K562 (cell line): ENCODE measurements around the gene CHAF1A. TPM values are rescaled to one million over a fixed set of nuclear protein-coding genes. Genes with fewer than 3 reads are reported as not detected.

Experiments
- ATF1 ChIP-seq, 2 experiments: fragments of 450-650 bp in 1 of 2; IDR thresholded peaks; 2 replicates each; pipeline ENCODE4 v1.6.1; 2016; ENCODE audit warnings: missing compliant biosample characterization in 1 of 2, missing genetic modification characterization in 1 of 2
- CHD1 ChIP-seq: fragments of 200-600 bp; sonication (generic); IDR thresholded peaks from one replicate; pipeline ENCODE4 v1.6.1; 2012; ENCODE audit warnings: mild to moderate bottlenecking, moderate library complexity, low read length, inconsistent platforms
- ETS2 ChIP-seq: IDR thresholded peaks from 2 replicates; pipeline ENCODE4 v1.6.1; 2016; ENCODE audit warnings: borderline replicate concordance, missing genetic modification characterization, mild to moderate bottlenecking, moderate library complexity, missing compliant biosample characterization; ENCODE audit not compliant: poor library complexity, severe bottlenecking
- GABPA ChIP-seq: fragments of 200-800 bp; sonication (Bioruptor generic); conservative IDR thresholded peaks from 2 replicates; pipeline ENCODE4 v1.6.1; 2016; ENCODE audit warnings: low read depth, missing genetic modification characterization, missing compliant biosample characterization
- KLF16 ChIP-seq: IDR thresholded peaks from 2 replicates; pipeline ENCODE4 v1.6.1; 2016; ENCODE audit warnings: antibody characterized with exemption
- MIER1 ChIP-seq: fragments of 450-650 bp; IDR thresholded peaks from 2 replicates; pipeline ENCODE4 v1.6.1; 2016; ENCODE audit warnings: antibody characterized with exemption, mild to moderate bottlenecking, low read depth
- POLR2G ChIP-seq: fragments of 200-400 bp; formaldehyde crosslinking; IDR thresholded peaks from 2 replicates; pipeline ENCODE4 v1.6.1; 2017; ENCODE audit warnings: low read depth, mild to moderate bottlenecking, antibody characterized with exemption, low read length, moderate library complexity
- SIN3A ChIP-seq, 2 experiments: fragments of 150-350 bp in 1 of 2; IDR thresholded peaks; 2 replicates each; pipeline ENCODE4 v1.6.1; 2011 to 2016; ENCODE audit warnings: borderline replicate concordance in 2 of 2, low read depth in 2 of 2, low read length in 2 of 2, mild to moderate bottlenecking in 2 of 2, moderate library complexity in 2 of 2; ENCODE audit not compliant: control insufficient read depth in 1 of 2
- ZBTB1 ChIP-seq: sonication (generic); formaldehyde crosslinking; IDR thresholded peaks from 2 replicates; pipeline ENCODE4 v1.8.1; 2023; ENCODE audit warnings: missing genetic modification reagents, low read depth, mild to moderate bottlenecking, borderline replicate concordance
- ZBTB8A ChIP-seq: fragments of 450-650 bp; IDR thresholded peaks from 2 replicates; pipeline ENCODE4 v1.6.1; 2018; ENCODE audit warnings: mild to moderate bottlenecking, moderate library complexity; ENCODE audit not compliant: partially characterized antibody
- ZFX ChIP-seq: sonication (generic); formaldehyde crosslinking; IDR thresholded peaks from 2 replicates; pipeline ENCODE4 v1.8.0; 2022; ENCODE audit warnings: mild to moderate bottlenecking, missing genetic modification reagents, moderate library complexity
- polyA plus RNA-seq, 8 experiments: library from polyadenylated mRNA; depleted of rRNA in 4 of 8; stranded (reverse) in 5 of 8; unstranded in 3 of 8; fragments of >200 nt; fragmentation: Nextera tagmentation in 2 of 8; fragmentation: Illumina TruSeq in 1 of 8; extraction: Ambion mirVana in 2 of 8; extraction: Trizol in 1 of 8; gene quantifications; 2 replicates each; pipeline versions ENCODE4 v1.2.1 to v1.2.3, GENCODE V29; 2011 to 2014; ENCODE audit warnings: inconsistent platforms in 1 of 8, missing spikeins in 1 of 8
- total RNA-seq, 7 experiments: library from RNA; depleted of rRNA in 6 of 7; stranded (reverse); fragments of >200 nt in 6 of 7; fragmentation: Illumina TruSeq in 2 of 7; extraction: Trizol in 2 of 7; gene quantifications; 2 replicates each; pipeline versions ENCODE4 v1.2.1 to v1.2.3, GENCODE V29; 2011 to 2021; ENCODE audit warnings: low replicate concordance in 1 of 7
- TF ChIP-seq, protein P1 (sequence below), 3 experiments: fragments of 200-800 bp in 1 of 3; sonication (Bioruptor generic) in 1 of 3; sonication (generic) in 1 of 3; formaldehyde crosslinking in 1 of 3; IDR thresholded peaks; 2 replicates each; pipeline versions ENCODE4 v1.6.1 to v1.8.0; 2016 to 2022; ENCODE audit warnings: mild to moderate bottlenecking in 2 of 3, missing compliant biosample characterization in 2 of 3, missing genetic modification characterization in 2 of 3, missing genetic modification reagents in 1 of 3
- TF ChIP-seq, protein P2 (sequence below): sonication (generic); formaldehyde crosslinking; IDR thresholded peaks from 2 replicates; pipeline ENCODE4 v1.8.0; 2022; ENCODE audit warnings: mild to moderate bottlenecking, low read depth, missing genetic modification reagents
- TF ChIP-seq, protein P3 (sequence below): fragments of 450-650 bp; formaldehyde crosslinking; conservative IDR thresholded peaks from 2 replicates; pipeline ENCODE4 v1.4.0; 2022; ENCODE audit warnings: mild to moderate bottlenecking, missing genetic modification characterization
- TF ChIP-seq, protein P4 (sequence below): fragments of 200-800 bp; sonication (Bioruptor generic); IDR thresholded peaks from 2 replicates; pipeline ENCODE4 v1.6.1; 2017; ENCODE audit warnings: missing genetic modification characterization, missing compliant biosample characterization

Gene CHAF1A
- total and polyA plus RNA-seq, 9 of the 15 experiments (the other 6 are each of a cell fraction or from before 2014, with no cell fraction given): 1.6 to 86.9 (median 45.2) TPM

DNA sequence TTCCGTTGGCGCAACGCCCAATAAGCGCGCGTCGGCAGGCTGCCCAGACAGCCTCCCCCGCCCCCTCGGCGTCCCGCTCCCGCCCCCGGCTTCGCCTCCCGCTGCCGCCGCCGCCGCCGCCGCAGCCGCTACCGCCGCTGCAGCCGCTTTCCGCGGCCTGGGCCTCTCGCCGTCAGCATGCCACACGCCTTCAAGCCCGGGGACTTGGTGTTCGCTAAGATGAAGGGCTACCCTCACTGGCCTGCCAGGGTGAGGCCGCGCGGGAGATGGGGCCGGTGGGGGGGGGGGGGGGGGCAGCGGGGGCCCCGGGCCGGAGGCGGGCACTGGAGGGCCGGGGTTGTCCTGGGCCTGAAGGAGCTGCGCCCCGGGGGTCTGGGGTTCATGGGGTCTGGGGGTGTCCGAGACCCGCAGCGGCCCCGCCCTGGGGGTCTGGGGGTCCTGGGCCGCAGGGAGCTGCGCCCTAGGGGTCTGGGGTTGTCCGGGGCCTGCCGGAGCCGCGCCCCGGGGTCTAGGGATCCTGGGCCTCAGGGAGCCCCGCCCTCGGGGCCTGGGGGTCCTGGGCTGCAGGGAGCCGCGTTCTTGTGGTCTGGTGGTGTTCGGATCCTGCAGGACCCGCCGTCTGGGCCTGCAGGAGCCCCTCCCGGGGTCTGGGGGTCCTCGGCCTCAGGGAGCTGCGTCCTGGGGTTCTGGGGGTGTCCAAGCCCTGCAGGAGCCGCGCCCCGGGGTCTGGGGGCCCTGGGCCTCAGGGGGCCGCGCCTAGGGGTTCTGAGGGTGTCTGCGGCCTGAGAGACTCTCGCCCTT, 69.9 kb downstream of the CHAF1A start, which contains the start of gene HDGFL2 (continued):
- TF ChIP-seq, protein P1, sequence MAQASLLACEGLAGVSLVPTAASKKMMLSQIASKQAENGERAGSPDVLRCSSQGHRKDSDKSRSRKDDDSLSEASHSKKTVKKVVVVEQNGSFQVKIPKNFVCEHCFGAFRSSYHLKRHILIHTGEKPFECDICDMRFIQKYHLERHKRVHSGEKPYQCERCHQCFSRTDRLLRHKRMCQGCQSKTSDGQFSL (CRISPR knock-in tag; IDR thresholded peaks at IDR 0.05): peak; percentile 86
- TF ChIP-seq, protein P1 (tag; IDR thresholded peaks at IDR 0.05): peak in 1 of 2 experiments; percentile 82; a peak in 2 of 4 replicates
- TF ChIP-seq, protein P2, sequence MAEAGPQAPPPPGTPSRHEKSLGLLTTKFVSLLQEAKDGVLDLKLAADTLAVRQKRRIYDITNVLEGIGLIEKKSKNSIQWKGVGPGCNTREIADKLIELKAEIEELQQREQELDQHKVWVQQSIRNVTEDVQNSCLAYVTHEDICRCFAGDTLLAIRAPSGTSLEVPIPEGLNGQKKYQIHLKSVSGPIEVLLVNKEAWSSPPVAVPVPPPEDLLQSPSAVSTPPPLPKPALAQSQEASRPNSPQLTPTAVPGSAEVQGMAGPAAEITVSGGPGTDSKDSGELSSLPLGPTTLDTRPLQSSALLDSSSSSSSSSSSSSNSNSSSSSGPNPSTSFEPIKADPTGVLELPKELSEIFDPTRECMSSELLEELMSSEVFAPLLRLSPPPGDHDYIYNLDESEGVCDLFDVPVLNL (CRISPR knock-in tag): no peak
- TF ChIP-seq POLR2G (peak; percentile 34), KLF16 (0 out of 2 replicates have a peak, but pooled peaks have one; percentile 9), CHD1 (peak; percentile 34), SIN3A (IDR thresholded peaks at IDR 0.05; ENCODE audit: borderline replicate concordance in 2 of 2, control insufficient read depth in 1 of 2, low read depth in 2 of 2, low read length in 2 of 2) (peak in 1 of 2 experiments; percentile 26; a peak in 1 of 4 replicates), ETS2 (no peak), ATF1 (CRISPR knock-in tag; IDR thresholded peaks at IDR 0.05) (no peak), ATF1 (tag; IDR thresholded peaks at IDR 0.05) (peak; percentile 6; the same call in 1 of the 2 replicates), ZBTB1 (CRISPR knock-in tag) (peak; percentile 96), MIER1 (no peak), GABPA (tag) (peak; percentile 15; the same call in 1 of the 2 replicates), ZBTB8A (no peak), ZFX (CRISPR knock-in tag) (peak; percentile 46; the same call in 1 of the 2 replicates)
- TF ChIP-seq, protein P3, sequence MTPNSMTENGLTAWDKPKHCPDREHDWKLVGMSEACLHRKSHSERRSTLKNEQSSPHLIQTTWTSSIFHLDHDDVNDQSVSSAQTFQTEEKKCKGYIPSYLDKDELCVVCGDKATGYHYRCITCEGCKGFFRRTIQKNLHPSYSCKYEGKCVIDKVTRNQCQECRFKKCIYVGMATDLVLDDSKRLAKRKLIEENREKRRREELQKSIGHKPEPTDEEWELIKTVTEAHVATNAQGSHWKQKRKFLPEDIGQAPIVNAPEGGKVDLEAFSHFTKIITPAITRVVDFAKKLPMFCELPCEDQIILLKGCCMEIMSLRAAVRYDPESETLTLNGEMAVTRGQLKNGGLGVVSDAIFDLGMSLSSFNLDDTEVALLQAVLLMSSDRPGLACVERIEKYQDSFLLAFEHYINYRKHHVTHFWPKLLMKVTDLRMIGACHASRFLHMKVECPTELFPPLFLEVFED (CRISPR knock-in tag): no peak
- TF ChIP-seq, protein P4, sequence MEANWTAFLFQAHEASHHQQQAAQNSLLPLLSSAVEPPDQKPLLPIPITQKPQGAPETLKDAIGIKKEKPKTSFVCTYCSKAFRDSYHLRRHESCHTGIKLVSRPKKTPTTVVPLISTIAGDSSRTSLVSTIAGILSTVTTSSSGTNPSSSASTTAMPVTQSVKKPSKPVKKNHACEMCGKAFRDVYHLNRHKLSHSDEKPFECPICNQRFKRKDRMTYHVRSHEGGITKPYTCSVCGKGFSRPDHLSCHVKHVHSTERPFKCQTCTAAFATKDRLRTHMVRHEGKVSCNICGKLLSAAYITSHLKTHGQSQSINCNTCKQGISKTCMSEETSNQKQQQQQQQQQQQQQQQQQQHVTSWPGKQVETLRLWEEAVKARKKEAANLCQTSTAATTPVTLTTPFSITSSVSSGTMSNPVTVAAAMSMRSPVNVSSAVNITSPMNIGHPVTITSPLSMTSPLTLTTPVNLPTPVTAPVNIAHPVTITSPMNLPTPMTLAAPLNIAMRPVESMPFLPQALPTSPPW (CRISPR knock-in tag): peak; percentile 96
